Right ventricle myocardium superior (tissue), 1 donor: ENCODE results near the gene FLACC1. TPM values are rescaled to one million over a fixed set of nuclear protein-coding genes. Genes with fewer than 3 reads are reported as not detected.

Experiments
- ATAC-seq: fragments of 200-7000 bp; cut with Tn5 transposase; one replicate; pipeline ENCODE4 v1.9.1; 2020; ENCODE audit warnings: mild to moderate bottlenecking; ENCODE audit not compliant: poor library complexity
- DNase-seq: peaks from one replicate; pipeline ENCODE4 v3.0.0-alpha.2; 2020
- intact Hi-C: fragments of 100-400 bp; cut with DNase I; formaldehyde crosslinking; loops from one replicate; pipeline ENCODE4 v1.11.2; 2022
- total RNA-seq: library from RNA; stranded (reverse); fragmentation: NEBNext Ultra II Directional; extraction: Animal tissue kit (Norgen Biotek cat#: 25700); gene quantifications from one replicate; pipeline ENCODE4 v1.2.1, GENCODE V29; 2021
- donor health status: DM: no; HTN: yes; CAD: no; lungs with severe emphysema.

FLACC1 gene
- total RNA-seq, 1 donor from 2014 or later = 8.3 TPM

DNA sequence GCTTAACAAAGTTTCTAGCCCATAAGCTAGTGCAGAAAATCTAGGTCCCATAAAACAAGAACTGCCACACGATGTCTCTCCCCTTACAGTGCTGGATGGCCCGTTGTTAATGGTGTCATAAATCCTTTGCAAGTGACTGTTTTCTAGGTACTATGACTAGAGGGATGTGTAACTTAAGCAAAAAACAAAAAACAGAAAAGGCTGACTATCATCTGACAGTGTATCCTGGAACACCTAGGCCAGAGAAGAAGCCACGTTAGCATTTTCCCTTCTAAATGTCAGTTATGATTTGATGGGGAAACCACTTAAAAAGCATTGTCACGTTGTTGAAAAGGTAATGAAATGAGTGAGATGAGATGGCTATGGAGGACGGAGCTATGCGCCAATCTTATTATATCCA lies 94.4 kb downstream of the FLACC1 start:
- intact Hi-C loops = no loop called here
- ATAC-seq (no peak), DNase-seq (no peak)

DNA sequence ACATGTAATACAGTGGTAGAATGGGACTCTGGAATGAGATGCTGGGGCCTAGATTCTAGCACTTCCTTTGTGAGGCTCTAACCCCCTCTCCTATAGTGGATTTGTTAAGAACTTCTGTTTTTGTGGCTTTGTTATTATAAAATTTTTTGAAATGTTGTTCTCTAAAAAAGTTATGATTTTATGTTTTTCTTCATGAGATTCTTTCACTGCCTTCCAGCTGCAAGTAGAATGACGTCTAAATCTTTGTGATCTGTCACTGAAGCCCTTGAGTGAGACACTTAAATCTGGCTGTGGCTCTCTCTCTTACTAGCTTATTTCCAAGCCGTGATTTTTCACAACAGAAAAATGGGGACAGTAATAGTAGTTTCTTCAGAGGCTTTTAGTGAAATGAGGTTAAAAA lies 95.2 kb downstream of the FLACC1 start:
- ATAC-seq = no peak
- intact Hi-C loops = no loop called here
- no peak for DNase-seq

DNA sequence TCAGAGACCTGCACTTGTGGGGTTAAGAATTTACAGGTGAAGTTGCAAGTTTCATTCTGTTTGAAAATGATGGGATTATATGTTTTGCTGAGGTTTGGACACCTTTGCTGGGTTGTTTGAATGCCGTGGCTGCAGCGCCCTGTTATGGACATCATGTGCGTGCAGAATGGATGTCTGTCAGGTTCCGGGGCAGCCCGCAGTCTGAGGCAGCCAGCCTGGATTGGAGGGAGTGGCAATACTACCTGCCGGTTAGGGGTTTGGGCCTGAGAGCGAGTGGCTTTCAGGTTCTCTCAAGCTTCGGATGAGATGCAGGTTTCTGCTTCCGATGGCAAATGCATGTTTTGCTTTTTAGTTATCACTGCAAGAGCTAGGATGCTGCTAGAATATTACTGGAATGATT lies 95.7 kb downstream of the FLACC1 start:
- ATAC-seq (no peak), DNase-seq (no peak)
- intact Hi-C loops = no loop called here

DNA sequence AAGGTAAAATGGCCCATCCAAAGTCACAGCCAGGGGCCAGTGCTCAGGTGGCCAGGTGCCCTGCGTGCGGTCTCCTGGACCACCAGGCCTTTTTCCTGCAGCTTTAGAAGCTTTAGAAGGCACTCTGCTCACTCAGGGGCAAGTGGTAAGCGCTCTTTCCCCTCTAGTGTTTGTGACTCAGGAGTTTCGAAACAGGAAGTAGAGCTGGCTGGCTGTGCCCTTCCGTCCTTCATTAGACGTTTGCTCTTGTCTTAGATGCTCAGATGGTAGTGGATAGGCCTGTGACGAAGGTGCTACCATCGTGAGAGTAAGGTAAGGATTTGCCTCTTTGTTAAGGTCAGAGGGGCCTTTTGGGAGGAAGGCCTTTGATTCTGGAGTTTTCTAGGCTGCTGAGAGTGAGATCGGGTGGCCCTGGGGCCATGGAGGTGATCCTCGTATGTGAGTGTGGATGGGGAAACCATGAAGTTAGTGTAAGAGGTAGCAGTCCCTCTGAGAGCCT lies 96.8 kb downstream of the FLACC1 start, which contains the start of gene CASP8:
Gene CASP8, plus strand, starts transcription at position 235 of the 499 bp plus-strand sequence. CDS start 5,951 bp downstream, outside the sequence.
- ATAC-seq (peak; percentile 45), DNase-seq (peak; percentile 58)
- intact Hi-C loops = no loop called here

DNA sequence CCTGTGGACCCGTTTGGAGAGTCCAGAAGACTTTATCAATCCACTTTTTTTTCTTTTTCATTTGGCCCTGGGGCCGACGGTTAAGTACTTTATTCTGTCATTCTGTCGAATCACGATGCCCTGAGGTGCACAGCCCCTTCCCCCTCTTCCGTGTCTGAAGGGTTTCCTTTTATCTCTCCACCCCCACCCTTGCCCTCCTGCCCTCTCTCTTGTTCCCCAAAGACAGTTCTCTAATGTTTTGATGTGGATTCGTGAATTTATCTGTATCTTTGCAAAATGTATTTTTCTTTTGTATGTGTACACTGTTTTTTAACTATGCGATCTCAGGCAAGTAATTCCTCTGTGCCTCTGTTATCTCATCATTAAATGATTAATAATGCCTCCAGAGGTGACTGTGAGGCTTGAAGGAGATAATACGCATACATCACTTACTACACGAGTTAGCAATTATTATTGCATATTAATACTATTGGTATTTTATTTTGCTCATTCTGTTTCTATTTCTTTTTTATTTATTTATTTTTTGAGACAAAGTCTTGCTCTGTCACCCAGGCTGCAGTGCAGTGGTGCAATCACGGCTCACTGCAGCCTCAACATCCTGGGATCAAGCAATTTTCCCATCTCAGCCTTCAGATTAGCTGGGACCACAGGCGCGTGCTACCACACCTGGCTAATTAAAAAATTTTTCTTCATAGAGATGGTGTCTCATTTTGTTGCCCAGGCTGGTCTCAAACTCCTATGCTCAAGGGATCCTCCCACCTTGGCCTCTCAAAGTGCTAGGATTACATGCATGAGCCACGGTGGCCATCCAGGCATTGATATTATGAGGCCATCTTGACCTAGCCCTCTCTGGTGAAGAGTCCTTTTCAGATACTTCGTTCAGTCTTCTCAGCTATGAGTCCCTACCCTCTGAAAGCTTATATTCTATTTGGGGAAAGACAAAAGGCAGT lies 98.2 kb downstream of the FLACC1 start:
- ATAC-seq = peak; percentile 22
- intact Hi-C loops = loop anchor here (10.0 kb wide), 1 partner anchor 106 kb away; no protein-coding TSS in a partner anchor
- no peak for DNase-seq

DNA sequence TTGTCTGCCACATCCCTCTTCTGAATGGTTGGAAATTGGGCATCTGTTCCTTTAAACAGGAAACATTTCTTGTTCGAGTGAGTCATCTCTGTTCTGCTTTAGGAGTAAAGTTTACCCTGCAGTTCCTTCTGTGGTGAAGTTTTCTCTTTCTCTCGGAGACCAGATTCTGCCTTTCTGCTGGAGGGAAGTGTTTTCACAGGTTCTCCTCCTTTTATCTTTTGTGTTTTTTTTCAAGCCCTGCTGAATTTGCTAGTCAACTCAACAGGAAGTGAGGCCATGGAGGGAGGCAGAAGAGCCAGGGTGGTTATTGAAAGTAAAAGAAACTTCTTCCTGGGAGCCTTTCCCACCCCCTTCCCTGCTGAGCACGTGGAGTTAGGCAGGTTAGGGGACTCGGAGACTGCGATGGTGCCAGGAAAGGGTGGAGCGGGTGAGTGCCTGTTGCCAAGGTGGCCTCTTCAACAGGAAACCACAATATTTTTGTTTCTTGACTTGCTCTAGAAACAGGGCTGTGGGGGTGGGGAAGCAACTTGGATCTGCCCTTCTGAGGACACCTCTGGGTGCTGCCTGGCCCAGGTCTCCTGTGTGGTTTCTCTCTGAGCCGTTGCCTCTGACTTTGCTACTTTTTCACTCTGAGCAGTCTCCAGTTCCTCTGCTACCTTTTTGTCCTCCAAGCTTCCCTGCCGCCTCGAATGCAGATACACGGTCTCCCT lies 99.0 kb downstream of the FLACC1 start:
- ATAC-seq (peak; percentile 75), DNase-seq (peak; percentile 75)
- intact Hi-C loops = loop anchor here (10.0 kb wide), 1 partner anchor 107 kb away; no protein-coding TSS in a partner anchor

DNA sequence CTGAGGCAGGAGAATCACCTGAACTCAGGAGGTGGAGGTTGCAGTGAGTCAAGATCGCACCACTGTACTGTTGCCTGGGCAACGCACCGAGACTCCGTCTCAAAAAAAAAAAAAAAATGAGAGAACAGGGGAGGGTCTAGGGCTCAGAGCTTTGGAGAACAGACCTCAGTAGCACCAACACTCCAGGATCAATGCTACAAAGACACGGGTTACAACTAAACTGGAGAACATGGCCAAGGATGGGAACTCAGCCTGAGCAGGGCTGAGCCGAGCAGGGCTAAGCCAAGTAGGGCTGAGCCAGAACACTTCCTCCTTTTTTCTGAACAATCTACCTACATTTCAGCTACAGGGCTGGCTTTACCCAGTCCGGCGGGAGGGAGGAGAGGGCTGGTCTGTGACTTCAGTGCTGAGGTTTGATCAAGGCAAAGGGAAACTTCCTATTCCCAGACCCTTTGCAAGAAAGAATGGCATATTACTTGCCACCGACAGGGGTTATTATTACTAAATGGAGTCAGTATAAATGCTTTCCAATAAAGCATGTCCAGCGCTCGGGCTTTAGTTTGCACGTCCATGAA lies 99.7 kb downstream of the FLACC1 start:
- intact Hi-C loops = loop anchor here (10.0 kb wide), 1 partner anchor 107 kb away; no protein-coding TSS in a partner anchor
- DNase-seq (peak; percentile 56), ATAC-seq (peak; percentile 68)

DNA sequence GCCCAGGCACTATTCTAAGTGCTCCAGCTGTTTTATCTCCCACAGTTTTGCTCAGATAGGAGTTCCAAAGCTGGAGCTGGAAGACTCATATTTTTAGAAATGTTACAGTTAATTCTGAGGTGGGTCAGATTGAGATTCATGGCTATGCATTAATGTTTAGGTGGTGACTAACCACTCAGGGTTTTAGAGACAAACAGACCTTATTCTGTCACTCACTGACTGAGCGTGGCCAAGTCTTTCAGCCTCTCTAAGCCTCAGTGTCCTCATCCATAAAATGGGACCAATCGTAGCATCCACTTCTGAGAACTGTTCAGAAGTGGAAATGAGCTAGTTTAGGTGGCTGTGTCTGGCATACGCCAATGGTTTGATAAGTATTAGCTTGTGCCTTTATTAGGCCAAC lies 101.1 kb downstream of the FLACC1 start:
- intact Hi-C loops = loop anchor here (10.0 kb wide), 1 partner anchor 109 kb away; no protein-coding TSS in a partner anchor
- no peak for ATAC-seq
- DNase-seq = no peak

DNA sequence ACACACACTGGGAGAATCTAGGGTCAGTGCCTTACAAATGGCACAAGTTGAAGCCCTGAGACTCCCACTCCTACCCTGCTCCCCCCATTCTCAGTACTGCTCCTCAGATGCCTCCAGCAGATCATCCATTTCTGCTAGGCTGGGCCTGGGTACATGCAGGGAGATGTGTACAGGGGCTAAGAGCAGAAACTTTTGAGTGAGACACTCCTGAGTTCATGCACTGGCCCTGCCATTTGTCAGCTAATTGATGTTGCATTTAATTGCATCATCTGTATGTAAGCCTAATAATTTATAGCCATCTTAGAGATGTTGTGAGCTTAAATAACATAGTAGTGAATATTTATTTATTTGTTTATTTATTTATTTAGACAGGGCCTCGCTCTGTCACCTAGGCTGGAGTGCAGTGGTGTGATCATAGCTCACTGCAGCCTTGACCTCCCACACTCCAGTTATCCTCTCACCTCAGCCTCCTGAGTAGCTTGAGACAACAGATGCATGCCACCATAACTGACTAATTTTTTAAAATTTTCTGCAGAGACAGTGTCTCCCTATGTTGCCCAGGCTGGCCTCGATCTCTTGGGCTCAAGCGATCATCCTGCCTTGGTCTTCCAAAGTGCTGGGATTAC lies 101.6 kb downstream of the FLACC1 start:
- DNase-seq = no peak
- intact Hi-C loops = loop anchor here (10.0 kb wide), 1 partner anchor 109 kb away; no protein-coding TSS in a partner anchor
- ATAC-seq = no peak

DNA sequence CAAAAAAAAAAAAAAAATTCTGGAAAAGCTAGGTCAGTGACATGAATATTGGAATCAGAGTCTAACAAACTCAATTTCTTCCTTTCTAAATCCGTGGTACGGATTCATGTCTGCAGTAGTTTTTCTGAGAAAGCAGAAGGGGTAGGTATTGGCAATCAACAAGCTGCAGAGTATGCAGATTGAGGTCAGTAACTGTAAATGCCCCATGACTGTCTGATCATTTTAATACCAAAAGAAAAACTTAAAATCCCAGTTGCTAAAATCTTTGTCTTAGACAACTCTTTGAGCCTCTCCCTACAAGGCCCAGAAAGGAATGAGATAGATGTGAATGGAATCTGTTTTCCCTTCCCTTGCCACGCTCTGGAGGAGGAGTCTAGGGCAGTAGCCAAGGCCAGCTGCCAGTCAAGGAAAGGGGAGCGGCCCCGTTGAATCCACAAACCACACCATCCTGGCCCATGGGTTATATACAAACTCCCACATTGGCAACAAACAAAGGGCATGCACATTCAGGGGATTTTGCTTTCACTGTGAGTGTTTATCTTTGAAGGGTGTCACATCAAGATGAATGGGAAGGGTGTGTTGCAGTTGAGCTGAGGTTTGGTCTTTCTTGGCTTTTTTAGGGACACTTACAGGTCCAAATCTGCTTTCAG lies 102.9 kb downstream of the FLACC1 start:
- ATAC-seq (no peak), DNase-seq (no peak)
- intact Hi-C loops = loop anchor here (10.0 kb wide), 1 partner anchor 111 kb away; no protein-coding TSS in a partner anchor

DNA sequence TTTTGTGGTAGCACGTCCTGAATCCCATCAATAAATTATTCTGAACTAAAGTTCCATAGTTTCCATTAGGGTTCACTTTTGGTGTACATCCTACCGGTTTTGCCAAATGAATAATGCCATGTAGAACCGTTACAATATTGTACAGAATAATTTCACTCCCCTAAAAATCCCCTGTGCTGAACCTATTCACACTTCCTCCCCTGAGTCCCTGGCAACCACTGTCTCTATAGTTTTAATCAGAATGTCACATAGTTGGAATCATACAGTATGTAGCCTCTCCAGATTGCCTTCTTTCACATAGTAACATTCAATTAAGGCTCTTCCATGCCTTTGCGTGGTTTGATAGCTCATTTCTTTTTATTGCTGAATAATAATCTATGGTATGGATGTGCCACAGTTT lies 106.4 kb downstream of the FLACC1 start:
- no peak for ATAC-seq
- intact Hi-C loops = loop anchor here (10.0 kb wide), 1 partner anchor 114 kb away; no protein-coding TSS in a partner anchor
- DNase-seq = no peak

DNA sequence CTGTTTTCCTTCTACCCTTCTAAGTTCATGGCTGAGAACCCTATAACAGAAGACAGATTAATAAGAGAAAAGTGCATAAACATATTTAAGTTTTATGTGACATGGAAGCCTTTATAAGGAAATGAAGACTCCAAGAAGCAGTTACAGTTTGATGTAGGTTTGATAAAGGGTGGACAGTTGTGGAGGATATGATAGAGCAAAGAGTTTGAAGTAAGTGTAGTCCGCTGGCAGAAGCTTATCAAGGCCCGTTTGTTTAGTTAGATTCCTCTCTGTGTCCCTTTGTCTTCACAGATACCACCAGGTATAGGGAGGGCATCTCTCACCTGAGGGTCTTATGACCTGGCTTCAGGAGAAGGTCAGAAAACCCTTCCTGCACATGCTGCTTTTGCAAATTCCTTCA lies 107.3 kb downstream of the FLACC1 start:
- intact Hi-C loops = loop anchor here (10.0 kb wide), 1 partner anchor 115 kb away; no protein-coding TSS in a partner anchor
- no peak for DNase-seq
- ATAC-seq = no peak

DNA sequence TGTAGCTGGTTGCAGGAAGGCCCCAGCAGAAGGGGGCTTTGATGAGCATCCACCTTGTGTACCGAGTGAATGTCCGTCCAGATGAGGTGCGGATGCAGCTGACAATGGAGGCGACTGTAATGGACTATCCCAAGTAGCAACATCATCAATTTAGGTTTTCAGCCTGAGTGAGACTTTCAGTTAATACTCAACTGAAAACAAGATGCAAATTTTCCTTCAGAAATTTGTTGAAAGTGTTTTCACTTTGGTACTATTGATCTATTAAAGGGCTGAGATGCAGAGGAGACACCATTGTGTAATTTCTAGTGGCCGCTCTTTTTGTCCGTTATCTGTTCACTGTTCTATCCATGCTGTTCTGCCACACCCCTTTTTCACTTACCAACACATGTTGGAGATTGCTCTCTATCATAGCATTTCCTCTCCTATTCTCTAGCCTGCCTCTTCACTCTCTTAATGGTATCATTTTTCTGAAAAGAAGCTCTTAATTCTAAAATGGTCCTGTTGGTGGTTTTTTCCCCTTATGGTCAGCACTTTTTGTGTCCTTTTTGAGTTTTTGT lies 108.8 kb downstream of the FLACC1 start:
- intact Hi-C loops = no loop called here
- no peak for DNase-seq
- no peak for ATAC-seq

DNA sequence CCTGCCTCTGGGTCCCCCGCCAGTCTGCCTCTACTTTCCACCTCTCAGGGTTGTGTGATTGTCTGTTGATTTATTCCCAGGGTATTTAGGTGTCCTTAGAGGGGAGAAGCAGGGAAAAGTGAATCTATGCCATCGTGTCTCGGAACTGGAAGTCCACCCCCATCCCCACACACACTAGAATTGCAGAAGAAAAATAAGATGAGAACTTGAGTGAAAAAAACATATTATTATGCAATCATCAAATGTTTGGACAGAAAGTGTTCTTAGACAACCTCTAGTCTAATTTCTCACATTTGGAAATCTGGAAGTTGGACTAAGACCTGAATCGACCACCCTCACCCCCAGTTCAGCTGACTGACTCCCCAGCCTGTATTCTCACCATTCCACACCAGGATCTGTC lies 110.9 kb downstream of the FLACC1 start:
- ATAC-seq (no peak), DNase-seq (no peak)
- intact Hi-C loops = no loop called here

DNA sequence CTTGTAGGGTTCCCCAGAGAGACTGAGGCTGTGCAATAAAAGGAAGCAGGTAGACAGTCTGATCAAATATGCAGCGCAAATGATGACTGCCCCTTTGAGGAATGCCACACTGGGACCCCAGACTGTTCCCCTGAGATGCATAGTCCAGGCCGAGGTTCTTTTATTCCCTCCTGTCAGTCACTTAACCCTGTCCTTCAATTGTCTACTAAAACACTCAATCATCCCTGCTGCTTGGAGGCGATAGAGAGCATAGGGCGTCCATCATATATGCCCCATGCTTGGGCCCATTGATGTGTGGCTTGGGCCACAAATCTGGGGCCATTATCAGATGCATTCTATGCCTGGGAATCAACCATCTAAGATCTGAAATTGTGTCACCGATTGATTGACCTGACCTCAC lies 112.3 kb downstream of the FLACC1 start:
- intact Hi-C loops = no loop called here
- no peak for DNase-seq
- no peak for ATAC-seq

DNA sequence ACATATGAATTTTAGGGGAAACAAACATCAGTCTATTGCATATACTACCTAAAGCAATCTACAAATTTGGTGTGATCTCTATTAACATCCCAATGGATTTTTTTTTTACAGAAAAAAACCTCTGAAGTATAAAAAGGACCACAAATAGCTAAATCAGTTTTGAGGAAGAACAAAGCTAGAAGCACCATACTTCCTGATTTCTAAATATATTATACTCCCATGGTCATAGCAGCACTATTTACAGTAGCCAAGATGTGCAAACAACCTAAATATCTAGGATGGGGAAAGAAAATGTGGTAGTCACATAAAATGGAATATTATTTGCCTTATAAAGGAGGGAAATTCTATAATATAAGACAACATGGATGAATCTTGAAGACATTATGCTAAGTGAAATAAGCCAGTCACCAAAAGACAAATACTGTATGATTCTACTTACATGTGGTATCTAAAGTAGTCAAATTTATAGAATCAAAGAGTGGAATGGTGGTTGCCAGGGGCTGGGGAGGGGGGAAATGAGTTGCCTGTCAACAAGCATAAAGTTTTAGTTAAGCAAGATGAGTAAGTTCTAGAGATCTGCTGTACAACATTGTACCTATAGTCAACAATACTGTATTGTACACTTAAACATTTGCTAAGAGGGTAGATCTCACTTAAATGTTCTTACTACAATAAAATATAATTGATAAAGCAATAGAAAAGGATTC lies 114.4 kb downstream of the FLACC1 start:
- ATAC-seq = no peak
- intact Hi-C loops = no loop called here
- no peak for DNase-seq
